ENCODE data around the gene ANKRD6.
"Not testable (repeated sequence)": the region's sequence is repeated elsewhere in the genome, so short reads cannot be mapped to it uniquely, and the experiment has no call there.

ANKRD6 gene

GRCh38 chr6:89432875-89433251 lies at the start of gene ANKRD6:
Gene ANKRD6, plus strand, starts transcription at chr6:89433152. Its CDS starts 133,825 bp downstream, at chr6:89566977.
- ATAC-seq (peak; percentile 98), DNase-seq (peak; percentile 91)

- ATAC-seq = peak; percentile 57
- no peak for DNase-seq
Measured at GRCh38 chr6:89385156-89385667, 47.7 kb upstream of the ANKRD6 start.

GRCh38 chr6:89385846-89386245 lies 47.1 kb upstream of the ANKRD6 start:
- DNase-seq = no peak
- ATAC-seq = no peak

- no peak for DNase-seq
- no peak for ATAC-seq
Measured at GRCh38 chr6:89386917-89387491, 45.9 kb upstream of the ANKRD6 start.

GRCh38 chr6:89387516-89388201 lies 45.3 kb upstream of the ANKRD6 start:
- ATAC-seq (peak; percentile 61), DNase-seq (no peak)

GRCh38 chr6:89388846-89389245 lies 44.1 kb upstream of the ANKRD6 start:
- no peak for DNase-seq
- no peak for ATAC-seq

GRCh38 chr6:89392823-89393222 lies 40.1 kb upstream of the ANKRD6 start:
- DNase-seq = no peak
- ATAC-seq = no peak

GRCh38 chr6:89393659-89394058 lies 39.3 kb upstream of the ANKRD6 start:
- no peak for ATAC-seq

GRCh38 chr6:89397884-89398283 lies 35.1 kb upstream of the ANKRD6 start:
- not testable (repeated sequence) for ATAC-seq, DNase-seq

More at GRCh38 chr6:89393659-89394058, 39.3 kb upstream of the ANKRD6 start:
- no peak for DNase-seq

GRCh38 chr6:89398762-89399525 lies 34.0 kb upstream of the ANKRD6 start:
- ATAC-seq (no peak), DNase-seq (no peak)

- DNase-seq (no peak), ATAC-seq (no peak)
Measured at GRCh38 chr6:89400050-89400449, 32.9 kb upstream of the ANKRD6 start.

- ATAC-seq (no peak), DNase-seq (no peak)
Measured at GRCh38 chr6:89400912-89401399, 32.0 kb upstream of the ANKRD6 start.

- peak; percentile 67 for ATAC-seq
Measured at GRCh38 chr6:89402776-89403175, 30.2 kb upstream of the ANKRD6 start.

GRCh38 chr6:89404512-89404911 lies 28.4 kb upstream of the ANKRD6 start:
- no peak for DNase-seq
- ATAC-seq = no peak

More at GRCh38 chr6:89402776-89403175, 30.2 kb upstream of the ANKRD6 start:
- DNase-seq = no peak

- no peak for DNase-seq
- no peak for ATAC-seq
Measured at GRCh38 chr6:89406141-89406540, 26.8 kb upstream of the ANKRD6 start.

- DNase-seq (no peak), ATAC-seq (no peak)
Measured at GRCh38 chr6:89409461-89410035, 23.4 kb upstream of the ANKRD6 start.

GRCh38 chr6:89410231-89410761 lies 22.7 kb upstream of the ANKRD6 start:
- DNase-seq = no peak
- ATAC-seq = no peak

- ATAC-seq (no peak), DNase-seq (no peak)
Measured at GRCh38 chr6:89410788-89411144, 22.2 kb upstream of the ANKRD6 start.

- DNase-seq (peak; percentile 42), ATAC-seq (peak; percentile 48)
Measured at GRCh38 chr6:89411145-89412070, 21.5 kb upstream of the ANKRD6 start.

- DNase-seq (peak; percentile 63), ATAC-seq (peak; percentile 88)
Measured at GRCh38 chr6:89412071-89413005, 20.6 kb upstream of the ANKRD6 start, which contains the start of gene RRAGD. Gene RRAGD, minus strand, starts transcription at chr6:89412273. Its CDS starts 280 bp downstream, at chr6:89411993.
